Gastrocnemius medialis (tissue), 4 donors: Measurements from ENCODE around the gene NT5DC2.

Source experiments
- POLR2A ChIP-seq, 2 donors: fragments of 450-650 bp; IDR thresholded peaks; one replicate each; pipeline ENCODE4 v1.6.1; 2017; ENCODE audit warnings: antibody characterized with exemption in 2 of 2, mild to moderate bottlenecking in 2 of 2, moderate library complexity in 2 of 2
- TF ChIP-seq, protein P1 (sequence below), 5 experiments: fragments of 450-650 bp in 3 of 5; fragments of 200-600 bp in 2 of 5; sonication (generic) in 2 of 5; IDR thresholded peaks in 4 of 5; conservative IDR thresholded peaks in 1 of 5; 1 replicate in 4 of 5; 2 replicates in 1 of 5; pipeline ENCODE4 v1.5.1; 2016 to 2019; ENCODE audit warnings: antibody characterized with exemption in 5 of 5, mild to moderate bottlenecking in 3 of 5, moderate library complexity in 3 of 5

DNA sequence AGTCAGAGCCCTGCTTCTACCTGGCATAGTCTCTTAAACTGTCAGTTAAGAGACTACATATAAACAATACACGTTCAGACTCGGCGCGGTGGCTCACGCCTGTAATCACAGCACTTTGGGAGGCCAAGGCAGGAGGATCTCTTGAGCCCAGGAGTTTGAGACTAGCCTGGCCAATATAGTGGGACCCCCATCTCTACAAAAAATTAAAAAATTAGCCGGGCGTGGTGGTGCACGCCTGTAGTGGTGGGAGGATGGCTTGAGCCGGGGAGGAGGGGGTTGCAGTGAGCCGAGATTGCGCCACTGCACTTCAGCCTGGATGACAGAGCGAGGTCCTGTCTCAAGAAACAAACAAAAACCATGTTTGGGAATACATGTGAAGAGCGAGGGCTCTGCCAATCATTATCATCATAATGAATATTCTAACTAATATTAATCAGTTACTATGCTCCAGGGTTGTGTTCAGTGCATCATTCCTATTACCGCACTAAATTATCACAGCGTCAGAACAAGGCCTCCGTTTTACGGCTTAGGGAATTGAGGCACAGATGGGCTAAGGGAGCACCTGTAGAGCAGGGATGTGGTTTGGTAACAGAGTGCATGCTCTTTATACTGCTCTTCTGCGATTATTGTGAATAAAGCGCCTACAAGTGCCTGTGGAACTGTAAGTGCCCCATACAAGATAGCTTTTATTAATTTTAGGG, 1.9 kb upstream of the NT5DC2 start:
- TF ChIP-seq, protein P1, sequence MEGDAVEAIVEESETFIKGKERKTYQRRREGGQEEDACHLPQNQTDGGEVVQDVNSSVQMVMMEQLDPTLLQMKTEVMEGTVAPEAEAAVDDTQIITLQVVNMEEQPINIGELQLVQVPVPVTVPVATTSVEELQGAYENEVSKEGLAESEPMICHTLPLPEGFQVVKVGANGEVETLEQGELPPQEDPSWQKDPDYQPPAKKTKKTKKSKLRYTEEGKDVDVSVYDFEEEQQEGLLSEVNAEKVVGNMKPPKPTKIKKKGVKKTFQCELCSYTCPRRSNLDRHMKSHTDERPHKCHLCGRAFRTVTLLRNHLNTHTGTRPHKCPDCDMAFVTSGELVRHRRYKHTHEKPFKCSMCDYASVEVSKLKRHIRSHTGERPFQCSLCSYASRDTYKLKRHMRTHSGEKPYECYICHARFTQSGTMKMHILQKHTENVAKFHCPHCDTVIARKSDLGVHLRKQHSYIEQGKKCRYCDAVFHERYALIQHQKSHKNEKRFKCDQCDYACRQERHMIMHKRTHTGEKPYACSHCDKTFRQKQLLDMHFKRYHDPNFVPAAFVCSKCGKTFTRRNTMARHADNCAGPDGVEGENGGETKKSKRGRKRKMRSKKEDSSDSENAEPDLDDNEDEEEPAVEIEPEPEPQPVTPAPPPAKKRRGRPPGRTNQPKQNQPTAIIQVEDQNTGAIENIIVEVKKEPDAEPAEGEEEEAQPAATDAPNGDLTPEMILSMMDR (IDR thresholded peaks at IDR 0.05 in 4 of 5, conservative IDR thresholded peaks at IDR 0.05 in 1 of 5): no peak
- TF ChIP-seq POLR2A (IDR thresholded peaks at IDR 0.05): no peak
